GM21528 (cell line): ENCODE measurements around the gene FUCA2.
"Not testable (repeated sequence)": the region's sequence is repeated elsewhere in the genome, so short reads cannot be mapped to it uniquely, and the experiment has no call there.

Experiments
- ATAC-seq: cut with Tn5 transposase; IDR thresholded peaks from one replicate; pipeline ENCODE4 v1.9.1; 2021; ENCODE audit warnings: mild to moderate bottlenecking, moderate library complexity; ENCODE audit not compliant: unreplicated experiment, low FRiP score

FUCA2 gene

GRCh38 chr6:143449714-143450452 is 61.6 kb downstream of the FUCA2 start:
- no peak for ATAC-seq

GRCh38 chr6:143449082-143449713 is 62.3 kb downstream of the FUCA2 start:
- ATAC-seq: no peak

GRCh38 chr6:143447865-143448264 is 63.7 kb downstream of the FUCA2 start:
- ATAC-seq: not testable (repeated sequence)
